Lung microvascular endothelial cell (primary cell): ENCODE measurements around the gene LEMD1. TPM values are rescaled to one million over a fixed set of nuclear protein-coding genes. Genes with fewer than 3 reads are reported as not detected.

Source experiments
- DNase-seq, 2 donors: peaks; one replicate each; pipeline versions ENCODE4 v3.0.0 to v3.0.0-alpha.2; 2010; ENCODE audit warnings: low read depth in 2 of 2
- total RNA-seq: library from RNA; depleted of rRNA; stranded (reverse); fragments of >200 nt; gene quantifications from 2 replicates; pipeline ENCODE4 v1.2.1, GENCODE V29; 2014

LEMD1 gene
- not detected in 2 replicates for total RNA-seq

- no peak for DNase-seq
Measured at GRCh38 chr1:205421798-205422197, at the start of gene LEMD1. TSS of gene LEMD1 (minus strand) at chr1:205422056. CDS start at chr1:205420536, 1,520 bp downstream.

GRCh38 chr1:205470131-205470530, 48.3 kb upstream of the LEMD1 start:
- no peak for DNase-seq

GRCh38 chr1:205466595-205467220, 44.9 kb upstream of the LEMD1 start:
- no peak for DNase-seq

- DNase-seq, result no peak
Measured at GRCh38 chr1:205465392-205465791, 43.5 kb upstream of the LEMD1 start.

- peak; percentile 73 to 77 for DNase-seq
Measured at GRCh38 chr1:205458777-205459566, 37.1 kb upstream of the LEMD1 start.

GRCh38 chr1:205456868-205457745, 35.3 kb upstream of the LEMD1 start:
- no peak for DNase-seq

GRCh38 chr1:205456383-205456867, 34.6 kb upstream of the LEMD1 start:
- no peak for DNase-seq

- no peak for DNase-seq
Measured at GRCh38 chr1:205455581-205456382, 33.9 kb upstream of the LEMD1 start, which contains the start of gene BLACAT1. TSS of gene BLACAT1 (minus strand) at chr1:205456045.

GRCh38 chr1:205454903-205455335, 33.1 kb upstream of the LEMD1 start:
- no peak for DNase-seq

- DNase-seq, result no peak
Measured at GRCh38 chr1:205453466-205453865, 31.6 kb upstream of the LEMD1 start.

- no peak for DNase-seq
Measured at GRCh38 chr1:205452933-205453332, 31.1 kb upstream of the LEMD1 start.

- no peak for DNase-seq
Measured at GRCh38 chr1:205452364-205452763, 30.5 kb upstream of the LEMD1 start.

GRCh38 chr1:205451759-205452164, 29.9 kb upstream of the LEMD1 start:
- no peak for DNase-seq

- no peak for DNase-seq
Measured at GRCh38 chr1:205451202-205451601, 29.3 kb upstream of the LEMD1 start.

GRCh38 chr1:205450448-205450847, 28.6 kb upstream of the LEMD1 start:
- DNase-seq, result no peak

- no peak for DNase-seq
Measured at GRCh38 chr1:205449750-205450443, 28.0 kb upstream of the LEMD1 start.

- DNase-seq, result no peak
Measured at GRCh38 chr1:205449254-205449749, 27.4 kb upstream of the LEMD1 start.

GRCh38 chr1:205448540-205449253, 26.8 kb upstream of the LEMD1 start:
- DNase-seq, result no peak
